Upper lobe of left lung (tissue), 4 donors: ENCODE measurements around the gene LCOR.

Experiments used
- CTCF ChIP-seq, 6 experiments: fragments of 450-650 bp in 4 of 6; fragments of 200-600 bp in 2 of 6; sonication (generic) in 2 of 6; IDR thresholded peaks; one replicate each; pipeline ENCODE4 v1.5.1; 2016 to 2019; ENCODE audit warnings: antibody characterized with exemption in 6 of 6
- EP300 ChIP-seq, 4 donors: sonication (generic); formaldehyde crosslinking; IDR thresholded peaks; one replicate each; pipeline ENCODE4 v1.5.1; 2017; ENCODE audit warnings: antibody characterized with exemption in 4 of 4, control low read depth in 2 of 4
- POLR2A ChIP-seq, 4 donors: fragments of 450-650 bp; IDR thresholded peaks; one replicate each; pipeline ENCODE4 v1.5.1; 2016 to 2017; ENCODE audit warnings: antibody characterized with exemption in 4 of 4, mild to moderate bottlenecking in 2 of 4
- POLR2AphosphoS5 ChIP-seq, 2 donors: sonication (generic); formaldehyde crosslinking; IDR thresholded peaks; one replicate each; pipeline ENCODE4 v1.5.1; 2017; ENCODE audit warnings: antibody characterized with exemption in 2 of 2

- no peak for TF ChIP-seq CTCF (IDR thresholded peaks at IDR 0.05)
- TF ChIP-seq EP300 (IDR thresholded peaks at IDR 0.05) = no peak
- no peak for TF ChIP-seq POLR2A (IDR thresholded peaks at IDR 0.05)
- TF ChIP-seq POLR2AphosphoS5 (IDR thresholded peaks at IDR 0.05) = no peak
Measured at GRCh38 chr10:97012470-97012869, 180.4 kb downstream of the LCOR start.
